ENCODE data around the gene SLC35B4.

DNA sequence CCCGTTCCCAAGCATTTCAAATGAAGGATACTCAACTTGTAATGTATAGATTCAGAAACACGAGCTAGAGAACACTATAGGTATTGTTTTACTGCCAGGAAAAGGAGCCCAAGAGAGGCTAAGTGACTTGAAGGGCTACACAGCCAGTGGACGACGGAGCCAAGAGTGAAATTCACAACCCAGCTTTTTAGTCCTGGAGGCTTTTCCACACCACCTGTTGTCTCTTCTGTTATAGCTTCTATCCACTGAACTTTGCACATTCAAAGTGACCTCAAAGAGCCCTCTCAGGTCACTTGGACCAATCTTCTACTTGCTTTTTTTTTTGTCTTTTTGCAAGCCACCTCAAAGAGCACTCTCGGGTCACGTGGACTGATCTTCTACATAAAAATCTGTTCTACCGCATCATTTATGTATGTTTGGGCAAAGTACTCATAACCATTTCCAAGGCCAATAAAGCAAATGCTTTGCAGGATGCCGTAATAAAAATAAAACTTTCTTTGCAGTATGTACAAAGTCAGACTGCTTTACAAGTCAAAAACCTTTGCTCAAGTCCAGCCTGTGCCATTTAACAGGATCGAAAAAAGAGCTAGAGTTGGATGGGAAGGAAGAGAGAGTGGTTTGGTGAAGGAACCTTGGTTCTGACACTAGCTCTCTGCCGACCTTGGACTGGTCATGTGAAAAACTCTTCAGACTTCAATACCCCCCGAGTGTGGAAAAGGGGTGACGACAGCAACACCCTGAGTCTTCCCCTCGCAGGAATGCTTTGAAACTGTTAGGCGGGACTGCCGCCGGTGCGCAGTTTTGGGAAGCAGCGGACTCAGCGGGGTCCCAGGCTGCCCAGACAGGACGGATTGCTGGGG lies 821 bp downstream of the SLC35B4 start:
- TF ChIP-seq EZH2 (IDR thresholded peaks at IDR 0.05; ENCODE audit: borderline replicate concordance, low read length) (no peak), CTCF (IDR thresholded peaks at IDR 0.05; ENCODE audit: low read length) (no peak)

Measured in OCI-LY1 (cell line).